Lower leg skin (tissue), 4 donors: ENCODE data around the gene IFT122. TPM values are rescaled to one million over a fixed set of nuclear protein-coding genes. Genes with fewer than 3 reads are reported as not detected.
"Not testable (repeated sequence)": the region's sequence is repeated elsewhere in the genome, so short reads cannot be mapped to it uniquely, and the experiment has no call there.

ENCODE experiments used
- DNase-seq, 2 donors: peaks; one replicate each; pipeline ENCODE4 v3.0.0-alpha.2; 2019; ENCODE audit warnings: low spot score in 2 of 2
- H3K4me3 ChIP-seq: fragments of 200-600 bp; sonication (generic); 2 replicates; pipeline ENCODE4 v1.5.1; 2017; ENCODE audit warnings: mild to moderate bottlenecking, low read depth; ENCODE audit not compliant: poor library complexity, severe bottlenecking
- CTCF ChIP-seq, 3 donors: fragments of 450-650 bp; IDR thresholded peaks; one replicate each; pipeline ENCODE4 v1.5.1; 2016; ENCODE audit warnings: antibody characterized with exemption in 3 of 3, mild to moderate bottlenecking in 3 of 3, moderate library complexity in 2 of 3
- POLR2A ChIP-seq, 2 donors: fragments of 450-650 bp; IDR thresholded peaks; one replicate each; pipeline ENCODE4 v1.6.1; 2016 to 2017; ENCODE audit warnings: antibody characterized with exemption in 2 of 2, mild to moderate bottlenecking in 1 of 2, moderate library complexity in 1 of 2
- WGBS, 2 donors: methylation state at CpG; one replicate each; pipeline ENCODE4 v1.1.5; 2018; 5-methylcytosine and 5-hydroxymethylcytosine counted together
- intact Hi-C: fragments of 100-400 bp; cut with DNase I; formaldehyde crosslinking; loops from one replicate; pipeline ENCODE4 v1.15.0; 2023; ENCODE audit warnings: low total_unique reads
- total RNA-seq, 4 donors: library from RNA; depleted of rRNA; stranded (reverse); fragments of >200 nt; gene quantifications; one replicate each; pipeline ENCODE4 v1.1.0, GENCODE V29; 2016

Gene IFT122
- total RNA-seq, 4 donors from 2014 or later = 10.1 to 31.1 (median 22.5) TPM

GRCh38 chr3:129490273-129490675, 50.2 kb downstream of the IFT122 start:
- no peak overlapping the region for H3K4me3 ChIP-seq
- no peak for TF ChIP-seq POLR2A (IDR thresholded peaks at IDR 0.05)
- peak in 1 of 3 donors; percentile 90 for TF ChIP-seq CTCF (IDR thresholded peaks at IDR 0.05)
- 18 to 23% methylated on average over 5 of the region's 5 CpGs for WGBS, 2 donors
- DNase-seq = peak; percentile 87 to 96
- intact Hi-C loops = loop anchor here (10.0 kb wide), 2 partner anchors 135 to 445 kb away; no protein-coding TSS in a partner anchor

GRCh38 chr3:129491077-129491476, 51.1 kb downstream of the IFT122 start:
- 86 to 89% methylated on average over 4 of the region's 4 CpGs for WGBS, 2 donors
- intact Hi-C loops = loop anchor here (10.0 kb wide), 2 partner anchors 134 to 444 kb away; no protein-coding TSS in a partner anchor
- DNase-seq, H3K4me3 ChIP-seq: not testable (repeated sequence)

- WGBS, 2 donors = 85 to 97% methylated on average over 9 of the region's 9 CpGs
- intact Hi-C loops = loop anchor here (10.0 kb wide), 2 partner anchors 133 to 443 kb away; no protein-coding TSS in a partner anchor
- TF ChIP-seq CTCF (IDR thresholded peaks at IDR 0.05) (no peak), POLR2A (IDR thresholded peaks at IDR 0.05) (no peak)
- no peak for DNase-seq
- no peak overlapping the region for H3K4me3 ChIP-seq
Observed at GRCh38 chr3:129491794-129492193, 51.8 kb downstream of the IFT122 start.

GRCh38 chr3:129492691-129493090, 52.7 kb downstream of the IFT122 start:
- intact Hi-C loops = loop anchor here (10.0 kb wide), 2 partner anchors 132 to 442 kb away; no protein-coding TSS in a partner anchor
- no peak for TF ChIP-seq POLR2A (IDR thresholded peaks at IDR 0.05)
- TF ChIP-seq CTCF (IDR thresholded peaks at IDR 0.05) = no peak
- WGBS, 2 donors = 93 to 95% methylated on average over 4 of the region's 4 CpGs
- no peak for DNase-seq
- no peak overlapping the region for H3K4me3 ChIP-seq

- no peak overlapping the region for H3K4me3 ChIP-seq
- 94 to 97% methylated on average over 4 of the region's 4 CpGs for WGBS, 2 donors
- TF ChIP-seq POLR2A (IDR thresholded peaks at IDR 0.05) (no peak), CTCF (IDR thresholded peaks at IDR 0.05) (no peak)
- DNase-seq = no peak
- intact Hi-C loops = loop anchor here (10.0 kb wide), 2 partner anchors 132 to 442 kb away; no protein-coding TSS in a partner anchor
Observed at GRCh38 chr3:129493206-129493605, 53.2 kb downstream of the IFT122 start.

- 62 to 81% methylated on average over 5 of the region's 5 CpGs for WGBS, 2 donors
- DNase-seq, H3K4me3 ChIP-seq: not testable (repeated sequence)
- intact Hi-C loops = loop anchor here (10.0 kb wide), 2 partner anchors 130 to 440 kb away; no protein-coding TSS in a partner anchor
Observed at GRCh38 chr3:129494499-129494898, 54.5 kb downstream of the IFT122 start.

- intact Hi-C loops = loop anchor here (10.0 kb wide), 2 partner anchors 130 to 440 kb away; no protein-coding TSS in a partner anchor
- H3K4me3 ChIP-seq, DNase-seq: not testable (repeated sequence)
- 82 to 86% methylated on average over 9 to 10 of the region's 10 CpGs for WGBS, 2 donors
Observed at GRCh38 chr3:129495006-129495639, 55.1 kb downstream of the IFT122 start.

GRCh38 chr3:129497876-129498275, 57.9 kb downstream of the IFT122 start:
- 61 to 64% methylated on average over 2 of the region's 2 CpGs for WGBS, 2 donors
- not testable (repeated sequence) for H3K4me3 ChIP-seq, DNase-seq
- intact Hi-C loops = loop anchor here (10.0 kb wide), 2 partner anchors 127 to 437 kb away; no protein-coding TSS in a partner anchor

- not testable (repeated sequence) for H3K4me3 ChIP-seq, DNase-seq
- intact Hi-C loops = loop anchor here (10.0 kb wide), 2 partner anchors 126 to 436 kb away; no protein-coding TSS in a partner anchor
- 66 to 72% methylated on average over 6 to 8 of the region's 8 CpGs for WGBS, 2 donors
Observed at GRCh38 chr3:129498603-129499488, 58.8 kb downstream of the IFT122 start.
